Hindlimb muscle (tissue), 1 donor: Measurements from ENCODE around the gene ALG1. TPM values are rescaled to one million over a fixed set of nuclear protein-coding genes. Genes with fewer than 3 reads are reported as not detected.
"Not testable (repeated sequence)": the region's sequence is repeated elsewhere in the genome, so short reads cannot be mapped to it uniquely, and the experiment has no call there.

Source experiments
- DNase-seq: peaks from one replicate; pipeline ENCODE4 v3.0.0-alpha.2; 2013
- polyA plus RNA-seq: library from polyadenylated mRNA; unstranded; fragments of 120-200 nt; gene quantifications from one replicate; pipeline ENCODE4 v1.2.1, GENCODE V29; 2013; ENCODE audit not compliant: insufficient read length

ALG1 gene
- polyA plus RNA-seq, 1 donor: 12.8 TPM

DNA sequence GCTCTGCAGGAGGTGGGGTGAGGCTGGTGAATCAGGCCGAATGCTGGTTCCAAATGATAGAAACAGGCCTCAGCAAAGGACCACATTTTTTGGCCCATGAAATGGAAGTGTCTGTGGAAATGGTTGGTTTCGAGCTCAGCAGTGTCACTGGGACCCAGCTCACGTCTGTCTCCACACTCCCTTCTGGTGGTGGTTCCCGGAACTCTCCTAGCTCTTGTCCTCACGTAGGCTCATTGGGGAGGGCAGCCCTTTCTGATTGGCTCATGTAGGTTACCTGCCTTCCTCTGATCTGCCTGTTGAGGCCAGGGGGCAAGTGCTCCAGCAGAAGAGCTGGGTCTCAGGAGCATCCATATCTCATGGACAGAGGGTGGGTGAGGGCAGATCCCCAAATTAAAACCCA is 4.0 kb downstream of the ALG1 start:
- DNase-seq: no peak

DNA sequence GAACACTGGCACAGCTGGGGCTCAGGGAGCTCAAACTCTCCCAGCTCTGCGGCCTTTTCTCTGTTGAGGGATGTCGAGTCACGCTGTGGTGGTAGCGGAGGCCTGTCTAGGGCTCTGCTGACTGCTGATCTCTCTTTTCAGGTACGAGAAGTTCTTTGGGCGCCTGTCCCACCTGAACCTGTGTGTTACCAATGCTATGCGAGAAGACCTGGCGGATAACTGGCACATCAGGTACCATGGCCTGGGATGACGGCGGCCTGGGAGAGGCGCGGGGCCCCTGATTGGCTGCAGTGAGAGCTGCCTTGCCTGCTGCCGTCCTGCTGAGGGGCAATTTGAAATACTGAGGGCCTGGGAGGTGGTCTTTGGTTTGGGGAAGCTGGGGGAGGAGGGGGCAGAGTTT is 5.7 kb downstream of the ALG1 start:
- no peak for DNase-seq

DNA sequence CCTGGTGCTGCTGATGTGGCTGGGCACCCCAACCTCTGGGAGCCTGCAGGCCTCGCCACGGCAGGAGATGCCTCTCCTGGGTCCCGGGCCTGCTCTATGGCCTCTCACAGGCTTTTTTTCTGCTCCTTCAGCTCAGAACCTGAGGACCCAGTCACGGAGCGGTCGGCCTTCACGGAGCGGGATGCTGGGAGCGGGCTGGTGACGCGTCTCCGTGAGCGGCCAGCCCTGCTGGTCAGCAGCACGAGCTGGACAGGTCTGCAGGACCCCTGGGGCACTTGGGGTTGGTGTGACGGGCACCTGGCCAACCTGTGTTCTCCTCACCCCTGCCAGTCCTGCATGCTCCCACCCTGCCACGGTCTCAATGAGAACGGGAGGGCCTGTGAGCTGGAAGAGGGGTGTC is 7.0 kb downstream of the ALG1 start:
- DNase-seq: no peak

DNA sequence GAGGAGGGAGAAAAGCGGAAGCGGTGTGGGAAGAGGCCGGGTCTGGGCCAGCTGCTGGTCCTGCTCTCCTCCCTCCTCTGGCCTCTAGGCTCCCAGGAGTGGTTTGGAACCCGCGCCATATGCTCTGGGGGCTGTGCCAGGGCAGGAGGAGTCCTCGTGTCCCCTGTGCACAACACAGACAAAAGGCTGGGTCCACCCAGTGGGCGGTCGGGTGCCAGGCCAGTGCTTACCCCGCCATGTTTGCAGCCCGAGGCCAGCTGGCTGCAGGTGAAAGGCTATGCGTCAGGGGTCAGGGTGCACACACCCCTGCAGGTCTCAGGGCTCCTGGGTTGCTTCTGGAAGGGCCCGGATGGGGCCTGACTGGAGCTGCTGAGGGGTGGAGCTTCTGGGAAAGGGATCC is 8.8 kb downstream of the ALG1 start:
- DNase-seq: not testable (repeated sequence)

DNA sequence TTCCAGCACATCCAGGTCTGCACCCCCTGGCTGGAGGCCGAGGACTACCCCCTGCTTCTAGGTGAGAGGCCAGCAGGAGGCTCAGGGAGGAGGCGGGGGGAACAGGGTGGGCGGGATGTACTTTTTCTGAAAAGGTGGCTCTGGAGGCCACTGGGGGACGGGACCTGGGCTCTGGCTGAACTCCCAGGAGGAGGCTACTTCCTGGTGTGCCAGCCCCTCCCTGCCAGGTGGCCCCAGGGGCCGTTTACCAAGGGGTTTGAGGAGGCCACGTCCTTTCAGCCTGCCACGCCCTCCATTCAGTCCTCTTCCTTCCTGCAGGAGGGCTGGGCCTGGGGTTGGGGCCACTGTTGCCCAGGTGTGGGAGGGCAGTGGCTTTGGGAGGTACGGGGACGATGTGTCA is 9.4 kb downstream of the ALG1 start:
- DNase-seq: not testable (repeated sequence)

DNA sequence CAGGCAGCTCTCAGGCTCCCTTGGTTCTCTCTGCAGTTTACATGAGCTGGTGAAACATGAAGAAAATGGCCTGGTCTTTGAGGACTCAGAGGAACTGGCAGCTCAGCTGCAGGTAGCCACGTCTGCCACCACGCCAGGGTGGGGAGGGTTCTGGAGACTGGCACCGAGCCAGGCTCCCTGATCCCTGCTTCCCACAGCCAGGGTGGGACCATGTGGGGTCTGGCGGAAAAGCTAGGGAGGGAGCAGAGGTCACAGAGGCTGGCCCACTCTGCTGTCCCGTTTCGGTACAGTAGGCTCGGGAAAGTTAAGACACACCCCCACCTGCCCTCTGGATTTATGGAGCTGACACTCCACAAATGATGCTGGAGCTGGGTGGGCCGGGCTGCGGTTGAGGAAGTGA is 12.0 kb downstream of the ALG1 start:
- DNase-seq: not testable (repeated sequence)

DNA sequence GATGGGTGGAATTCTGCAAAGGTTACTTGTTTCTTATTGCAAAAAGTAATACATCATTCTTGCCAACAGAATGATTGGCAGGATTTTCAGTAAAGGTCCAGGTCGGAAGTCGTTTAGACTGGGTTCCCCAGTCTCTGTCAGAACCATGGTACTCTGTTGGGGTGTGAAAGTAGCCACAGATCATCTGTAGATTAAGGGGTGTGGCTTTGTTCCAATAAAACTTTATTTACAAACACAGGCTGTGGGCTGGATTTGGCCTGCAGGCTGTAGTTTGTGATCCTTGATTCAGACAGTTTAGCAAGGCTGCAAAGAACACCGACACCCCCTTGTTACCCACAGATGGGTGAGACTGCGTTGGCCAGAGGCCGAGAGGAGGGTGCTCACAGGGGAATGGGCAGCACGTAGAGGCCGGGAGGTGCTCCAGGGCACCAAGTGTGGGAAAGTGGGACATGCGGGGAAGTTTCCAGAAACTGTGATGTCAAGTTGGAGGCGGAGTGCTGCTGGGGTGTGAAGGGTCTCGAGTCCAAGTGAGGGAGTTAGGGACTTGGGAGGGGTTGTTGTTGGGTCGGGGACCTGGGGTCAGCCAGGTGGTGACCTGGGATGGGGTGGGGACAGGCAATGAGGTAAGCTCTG is 12.6 kb downstream of the ALG1 start:
- not testable (repeated sequence) for DNase-seq

DNA sequence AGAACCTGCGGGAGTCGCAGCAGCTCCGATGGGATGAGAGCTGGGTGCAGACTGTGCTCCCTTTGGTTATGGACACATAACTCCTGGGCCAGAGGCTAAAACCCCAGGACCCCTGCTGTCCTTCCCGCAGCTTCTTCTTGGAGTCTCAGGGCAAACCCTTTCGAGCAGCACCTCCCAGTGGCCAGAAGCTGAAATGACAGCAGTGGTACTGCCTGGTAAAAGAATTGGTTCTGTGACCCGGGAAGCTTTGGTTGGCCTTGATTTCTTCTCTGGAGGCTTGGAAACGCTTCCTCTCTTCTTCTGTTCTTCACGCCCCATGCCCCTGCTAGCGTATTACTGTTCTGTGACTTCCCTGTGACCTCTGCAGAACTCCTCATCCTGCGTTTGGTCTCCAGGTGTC is 13.2 kb downstream of the ALG1 start:
- DNase-seq: not testable (repeated sequence)

DNA sequence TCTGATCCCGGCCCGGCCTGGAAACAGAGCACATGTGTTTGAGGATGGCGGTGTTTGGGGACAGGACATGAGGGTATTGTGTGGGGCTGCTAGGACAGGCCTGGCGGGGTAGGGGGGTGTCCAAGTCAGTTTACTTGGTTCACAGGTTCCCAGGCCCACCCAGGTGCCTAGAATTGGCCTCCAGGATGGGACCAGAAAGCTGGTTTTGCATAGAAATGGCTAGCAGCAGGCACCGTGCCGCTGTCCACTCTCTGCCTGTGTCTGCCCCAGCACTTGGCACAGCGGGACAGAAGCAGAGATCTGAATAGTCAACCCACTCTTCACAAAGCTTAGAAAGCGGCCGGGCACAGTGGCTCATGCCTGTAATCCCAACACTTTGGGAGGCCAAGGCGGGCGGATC is 14.1 kb downstream of the ALG1 start:
- not testable (repeated sequence) for DNase-seq

DNA sequence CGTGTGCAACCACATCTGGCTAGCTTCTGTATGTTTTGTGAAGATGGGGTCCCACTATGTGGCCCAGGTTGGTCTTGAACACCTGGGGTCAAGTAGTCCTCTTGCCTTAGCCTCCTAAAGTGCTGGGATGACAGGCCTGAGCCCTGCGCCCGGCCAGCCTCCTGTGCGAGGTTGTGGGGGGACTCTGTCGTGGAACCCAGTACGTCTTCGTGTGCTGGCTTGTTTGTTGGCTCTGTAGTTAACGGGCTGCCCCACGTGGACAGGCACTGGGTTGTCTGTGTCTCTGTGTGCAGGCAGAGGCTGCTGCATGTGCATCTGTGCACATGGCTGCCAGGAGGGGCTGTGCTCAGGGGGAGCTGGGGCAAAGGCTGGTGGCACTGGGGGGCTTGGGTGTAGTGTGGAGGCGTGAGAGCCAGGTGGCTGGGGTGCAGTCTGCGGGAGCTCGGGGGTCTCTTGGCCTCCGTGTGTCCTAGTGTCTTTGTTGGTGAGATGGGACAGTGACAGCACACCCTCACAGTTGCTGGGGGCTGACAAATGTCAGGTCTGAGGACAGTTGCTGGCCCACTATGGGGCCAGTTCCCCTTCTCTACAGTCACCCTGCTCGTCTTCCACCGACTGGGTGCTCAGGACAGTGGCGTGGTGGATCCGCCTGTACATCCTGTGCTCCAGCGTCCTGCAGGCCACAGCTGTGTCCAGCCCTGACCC is 16.6 kb downstream of the ALG1 start:
- DNase-seq: not testable (repeated sequence)

DNA sequence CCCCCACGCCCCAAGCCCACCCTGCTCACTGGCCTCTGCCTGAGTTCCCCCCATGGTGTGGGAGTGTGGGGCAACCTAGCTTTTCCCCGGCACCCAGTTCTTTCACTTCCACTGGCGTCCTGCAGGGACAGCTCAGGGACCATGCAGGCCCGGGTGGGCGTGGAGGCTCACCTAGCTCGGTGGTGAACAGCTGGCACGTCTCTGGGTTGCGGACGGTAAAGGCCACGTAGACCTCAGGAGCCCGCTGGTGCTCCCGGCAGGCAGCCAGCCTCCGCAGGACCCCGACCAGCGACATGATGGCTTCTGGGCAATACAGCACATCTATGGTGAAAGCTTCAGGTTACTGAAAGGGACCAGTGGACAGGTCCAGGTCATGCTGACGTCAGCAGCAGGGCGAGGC is 17.3 kb downstream of the ALG1 start:
- DNase-seq: not testable (repeated sequence)

DNA sequence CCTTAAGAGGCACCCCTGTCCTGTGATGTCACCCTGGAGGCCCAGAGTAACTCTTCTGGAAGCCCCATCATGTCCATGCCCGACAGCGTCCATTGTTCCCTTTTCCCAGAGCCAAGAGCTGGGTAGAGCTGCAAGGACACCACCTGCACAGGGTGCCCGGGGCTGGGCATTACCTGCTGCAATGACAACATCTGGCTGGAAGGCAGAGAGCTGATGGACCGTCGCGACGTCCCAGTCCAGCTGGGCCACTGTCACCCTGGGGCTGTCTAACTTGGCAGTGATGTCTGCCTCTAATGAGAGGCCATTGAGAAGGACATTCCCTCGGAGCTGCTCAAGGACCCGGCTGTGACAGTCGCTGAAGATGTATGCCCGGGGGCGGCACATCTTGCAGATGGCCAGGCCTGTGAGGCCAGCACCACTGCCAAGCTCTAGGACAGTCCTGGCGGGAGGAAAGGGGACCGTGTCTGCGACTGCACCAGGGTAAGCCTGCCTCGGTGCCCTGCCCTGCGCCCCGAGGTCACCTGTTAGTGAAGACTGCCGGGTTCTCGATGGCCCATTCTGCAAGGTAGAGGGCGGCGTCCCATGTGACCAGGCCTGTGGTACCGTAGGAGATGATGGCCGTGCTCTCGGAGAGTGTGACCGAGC is 18.4 kb downstream of the ALG1 start:
- not testable (repeated sequence) for DNase-seq

DNA sequence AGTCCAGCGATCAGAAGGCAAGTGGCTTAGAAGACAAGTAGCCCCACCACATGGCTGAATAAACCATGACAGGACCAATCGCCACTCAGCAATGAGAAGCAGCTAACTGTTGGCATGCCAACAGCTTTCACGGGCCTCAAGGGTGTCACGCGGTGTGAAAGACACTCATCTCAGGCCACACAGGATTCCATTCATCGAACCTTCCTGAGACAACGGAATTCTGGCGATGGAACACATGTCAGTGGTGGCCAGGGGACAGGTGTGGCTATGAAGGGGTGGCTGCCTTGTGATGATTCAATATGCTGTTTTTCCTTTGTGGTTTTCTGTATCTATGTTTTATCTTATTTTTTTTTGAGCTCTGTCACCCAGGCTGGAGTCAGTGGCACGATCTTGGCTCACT is 18.9 kb downstream of the ALG1 start:
- not testable (repeated sequence) for DNase-seq

DNA sequence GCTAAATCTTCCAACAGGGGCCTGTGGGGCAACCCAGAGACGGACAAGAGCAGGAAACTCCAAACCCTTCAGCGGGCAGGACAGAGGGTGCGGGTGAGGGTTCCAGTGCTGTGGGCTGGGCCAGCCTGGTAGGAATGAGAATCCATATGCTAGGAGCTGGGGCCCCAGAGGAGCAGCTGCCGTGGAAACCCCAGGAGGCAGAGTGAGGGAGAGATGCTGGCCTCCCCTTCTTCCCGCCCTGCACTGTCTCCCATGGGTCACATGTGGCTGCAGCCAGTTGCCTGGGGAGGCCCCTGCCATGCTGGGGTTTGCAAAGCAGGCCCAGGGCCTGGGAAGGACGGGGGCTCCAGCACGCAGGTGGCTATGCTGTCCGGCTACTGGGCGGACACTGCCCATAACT is 21.4 kb downstream of the ALG1 start:
- not testable (repeated sequence) for DNase-seq

DNA sequence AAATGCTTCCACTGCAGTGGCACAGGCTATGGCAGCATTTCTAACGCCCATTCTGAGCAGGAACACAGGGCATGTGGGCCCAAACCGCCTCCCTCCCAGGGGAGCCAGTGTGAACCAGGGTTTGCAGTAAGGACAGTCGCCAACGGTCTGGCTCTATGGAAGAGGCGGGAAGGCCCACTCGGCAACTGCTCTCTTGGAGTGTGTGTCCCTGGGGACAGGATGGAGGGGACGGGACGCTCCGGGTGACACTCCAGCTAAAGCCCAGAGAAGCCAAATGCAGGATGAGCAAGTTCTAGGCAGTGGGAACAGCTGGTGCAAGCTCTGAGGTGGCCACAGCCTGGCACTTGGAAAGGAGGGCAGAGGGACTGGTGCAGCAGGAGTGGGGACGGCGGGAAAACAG is 22.1 kb downstream of the ALG1 start:
- DNase-seq: not testable (repeated sequence)

DNA sequence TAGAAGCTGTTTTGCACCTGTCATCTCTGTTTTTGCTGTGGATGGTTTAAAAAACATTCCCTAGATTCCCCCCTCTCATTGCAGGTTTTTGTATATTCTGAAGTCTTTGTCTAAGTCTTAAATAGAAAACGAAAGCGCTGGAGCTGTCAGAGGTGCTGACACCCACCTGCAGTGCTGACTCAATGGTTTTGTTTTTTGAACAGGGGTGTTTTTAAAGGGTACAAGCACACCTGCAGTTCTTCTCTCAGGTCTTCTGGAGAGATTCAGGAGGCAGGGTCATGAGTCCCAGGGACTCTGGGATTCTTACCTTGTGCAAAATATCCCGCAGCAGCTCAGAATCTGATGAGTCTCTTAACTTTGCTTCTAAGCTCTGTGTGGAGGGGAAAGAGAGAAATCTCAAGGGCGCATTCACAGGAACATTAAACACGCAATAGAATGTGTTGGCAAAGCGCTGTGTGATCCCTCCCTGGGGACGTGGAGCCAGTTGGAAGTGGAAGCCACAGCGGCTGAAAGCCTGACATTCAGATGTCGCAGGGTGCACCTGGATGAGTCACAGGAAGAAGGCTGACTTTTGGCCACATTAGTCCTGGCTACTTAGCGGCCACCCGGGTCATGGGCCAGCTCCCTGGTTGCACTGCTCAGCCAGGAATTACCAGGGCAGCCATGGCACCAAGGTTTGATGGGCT is 23.6 kb downstream of the ALG1 start:
- not testable (repeated sequence) for DNase-seq

DNA sequence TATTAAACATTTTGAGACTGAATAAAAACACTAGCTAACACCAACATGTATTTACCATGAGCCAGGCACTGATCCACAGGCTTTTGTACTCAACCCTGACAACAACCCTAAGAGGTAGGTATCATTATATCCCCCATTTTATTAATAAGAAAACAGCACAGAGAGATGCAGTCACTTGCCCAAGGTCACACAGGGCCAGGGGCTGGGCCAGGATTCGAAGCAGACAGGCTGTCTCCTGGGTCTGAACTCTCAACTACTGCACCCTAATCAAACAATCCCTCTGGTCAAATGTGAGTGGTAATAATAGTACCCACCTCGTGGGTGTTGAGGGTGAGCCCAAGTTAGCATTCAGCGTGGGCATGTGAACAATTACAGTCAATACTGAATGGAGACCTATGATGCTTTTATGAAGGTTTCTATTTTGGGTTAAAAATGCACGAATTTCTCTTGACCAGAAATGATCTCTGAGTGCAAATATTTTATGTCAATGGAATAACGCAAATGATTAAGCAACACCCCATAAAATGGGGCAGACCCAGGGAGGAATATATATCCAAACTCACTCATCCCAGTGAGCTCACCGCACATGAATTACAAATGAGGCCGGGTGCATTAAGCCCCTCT is 24.9 kb downstream of the ALG1 start:
- DNase-seq: not testable (repeated sequence)

DNA sequence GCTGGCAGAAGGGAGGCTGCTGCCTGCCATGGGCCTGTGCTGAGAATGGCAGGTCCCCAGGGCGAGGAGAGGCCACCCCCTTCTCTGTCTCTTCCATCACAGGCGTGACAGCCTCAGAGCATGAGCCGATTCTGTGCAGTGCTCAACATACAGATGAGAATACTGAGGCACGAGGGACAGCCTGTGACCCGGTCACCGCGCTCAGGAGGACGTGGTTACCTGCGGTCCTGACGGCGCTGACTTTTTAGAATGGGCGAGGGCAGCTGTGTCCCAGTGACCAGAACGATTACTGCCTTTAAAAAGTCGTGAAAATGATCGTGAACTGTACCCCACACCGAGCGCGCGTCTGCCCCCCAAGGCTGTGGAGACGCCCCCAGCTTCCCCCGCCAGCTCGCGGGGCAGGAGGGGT is 25.4 kb downstream of the ALG1 start:
- not testable (repeated sequence) for DNase-seq

DNA sequence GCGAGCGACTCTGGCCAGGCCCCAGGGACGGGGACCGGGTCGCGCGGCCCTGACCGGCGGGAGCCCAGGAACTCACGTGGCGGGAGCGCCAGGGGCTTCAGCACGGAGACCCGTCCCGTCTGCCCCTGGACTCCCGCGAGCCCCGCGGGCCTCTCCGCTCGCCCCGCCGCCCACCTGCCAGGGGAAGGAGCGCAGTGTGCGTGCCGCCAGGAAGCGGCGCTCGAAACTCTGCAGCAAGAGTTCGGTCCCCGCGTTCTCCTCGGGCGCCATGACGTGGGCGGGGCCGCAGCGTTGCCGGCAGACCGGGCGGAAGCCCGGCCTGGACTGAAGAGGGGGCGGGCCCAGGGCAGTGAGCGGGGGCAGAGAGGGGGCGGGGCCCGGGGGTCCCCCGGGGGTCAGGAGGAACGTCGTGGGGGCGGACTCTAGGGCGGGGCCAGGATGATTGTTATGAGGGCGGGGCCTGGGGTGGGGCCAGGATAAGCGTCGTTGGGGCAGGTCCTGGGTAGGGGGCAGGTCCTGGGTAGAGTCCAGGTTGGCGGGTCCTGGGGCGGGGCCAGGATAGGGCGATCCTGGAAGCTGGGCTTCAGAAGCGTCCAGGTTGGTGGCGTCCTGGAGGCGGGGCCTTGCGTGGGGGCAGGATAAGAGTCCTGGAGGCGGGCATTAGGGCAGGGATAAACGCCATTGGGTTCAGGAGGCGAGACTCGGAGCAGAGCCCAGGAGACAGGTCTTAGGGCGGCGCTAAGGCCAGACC is 26.0 kb downstream of the ALG1 start, which contains the start of gene EEF2KMT:
Gene EEF2KMT (minus strand): TSS at position 326 of the 751 bp plus-strand sequence. CDS start 56 bp downstream, at position 270.
- DNase-seq: peak; percentile 97

DNA sequence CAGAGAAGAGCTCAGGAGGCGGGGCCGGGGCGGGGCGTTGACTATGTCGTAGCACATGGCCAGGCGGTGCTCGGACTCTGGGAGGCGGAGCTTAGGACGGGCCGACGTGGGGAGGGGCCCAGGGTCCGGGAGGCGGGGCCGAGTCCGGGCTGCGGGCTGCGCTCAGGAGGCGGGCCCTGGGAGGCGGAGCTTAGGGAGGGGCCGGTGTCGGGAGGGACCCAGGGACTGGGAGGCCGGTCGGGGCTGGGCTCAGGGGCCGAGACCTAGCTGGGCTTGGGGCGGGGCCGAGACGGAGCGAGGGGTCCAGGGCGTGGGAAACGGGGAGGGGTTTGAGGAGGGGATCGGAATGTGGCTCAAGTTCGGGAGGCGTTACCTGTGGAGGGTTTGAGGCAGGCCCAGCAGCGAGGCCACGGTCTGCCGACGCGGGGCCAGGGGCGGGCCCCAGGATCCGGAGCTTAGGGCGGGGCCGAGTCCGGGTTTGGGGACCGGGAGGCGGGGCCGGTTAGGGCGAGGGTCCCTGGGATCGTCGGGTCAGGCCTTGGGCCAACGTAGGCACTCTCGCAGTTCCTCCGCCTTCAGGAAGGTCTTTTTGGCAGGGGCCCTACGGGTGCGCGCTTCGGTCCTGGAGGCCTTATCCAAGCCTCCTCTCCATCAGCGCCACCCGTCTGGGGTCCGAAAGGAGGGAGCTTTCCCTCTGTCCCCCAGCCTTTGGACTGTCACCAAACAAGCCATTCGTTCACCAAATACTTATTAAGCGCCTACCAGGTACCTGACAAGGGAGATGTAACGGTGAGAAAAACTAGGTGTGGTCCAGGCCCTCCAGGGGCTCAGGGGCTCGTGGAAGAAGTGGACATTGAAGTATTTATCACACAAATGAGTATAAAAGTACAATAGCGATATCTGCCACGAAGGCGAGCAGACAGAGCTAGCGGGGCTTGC is 26.8 kb downstream of the ALG1 start:
- DNase-seq: peak; percentile 71

DNA sequence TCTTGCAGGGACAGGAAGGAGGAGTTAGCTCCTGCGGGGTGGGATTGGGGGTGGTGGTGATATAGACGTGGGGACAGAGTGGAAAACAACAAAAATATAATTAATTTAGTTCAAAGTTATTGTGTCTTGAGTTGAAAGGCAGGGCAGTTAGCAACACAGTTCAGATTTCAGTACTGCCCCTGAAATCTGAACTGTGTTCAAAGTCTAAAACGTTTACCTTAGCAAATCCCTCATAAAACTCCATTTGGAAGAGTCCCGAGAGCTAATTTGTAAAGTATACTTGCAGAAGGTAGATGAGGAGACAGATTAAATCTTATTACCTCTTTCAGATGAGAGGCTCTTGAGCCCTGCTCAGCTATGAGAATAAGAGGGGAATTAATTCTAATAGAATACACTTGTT is 27.5 kb downstream of the ALG1 start:
- DNase-seq: not testable (repeated sequence)
